ENCODE results near the gene COL3A1.

The COL3A1 gene

GRCh38 chr2:188978291-188979081, 4.3 kb downstream of the COL3A1 start:
- TF ChIP-seq, protein P1, sequence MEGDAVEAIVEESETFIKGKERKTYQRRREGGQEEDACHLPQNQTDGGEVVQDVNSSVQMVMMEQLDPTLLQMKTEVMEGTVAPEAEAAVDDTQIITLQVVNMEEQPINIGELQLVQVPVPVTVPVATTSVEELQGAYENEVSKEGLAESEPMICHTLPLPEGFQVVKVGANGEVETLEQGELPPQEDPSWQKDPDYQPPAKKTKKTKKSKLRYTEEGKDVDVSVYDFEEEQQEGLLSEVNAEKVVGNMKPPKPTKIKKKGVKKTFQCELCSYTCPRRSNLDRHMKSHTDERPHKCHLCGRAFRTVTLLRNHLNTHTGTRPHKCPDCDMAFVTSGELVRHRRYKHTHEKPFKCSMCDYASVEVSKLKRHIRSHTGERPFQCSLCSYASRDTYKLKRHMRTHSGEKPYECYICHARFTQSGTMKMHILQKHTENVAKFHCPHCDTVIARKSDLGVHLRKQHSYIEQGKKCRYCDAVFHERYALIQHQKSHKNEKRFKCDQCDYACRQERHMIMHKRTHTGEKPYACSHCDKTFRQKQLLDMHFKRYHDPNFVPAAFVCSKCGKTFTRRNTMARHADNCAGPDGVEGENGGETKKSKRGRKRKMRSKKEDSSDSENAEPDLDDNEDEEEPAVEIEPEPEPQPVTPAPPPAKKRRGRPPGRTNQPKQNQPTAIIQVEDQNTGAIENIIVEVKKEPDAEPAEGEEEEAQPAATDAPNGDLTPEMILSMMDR (IDR thresholded peaks at IDR 0.05; ENCODE audit: control insufficient read depth, insufficient read depth, low read depth, low read length, missing control alignments), result peak; percentile 47
- no peak for DNase-seq (ENCODE audit: low read depth)
- H3K4me3 ChIP-seq (ENCODE audit: control insufficient read depth, low read depth, low read length), result peak overlapping the region; percentile 3

DNA sequence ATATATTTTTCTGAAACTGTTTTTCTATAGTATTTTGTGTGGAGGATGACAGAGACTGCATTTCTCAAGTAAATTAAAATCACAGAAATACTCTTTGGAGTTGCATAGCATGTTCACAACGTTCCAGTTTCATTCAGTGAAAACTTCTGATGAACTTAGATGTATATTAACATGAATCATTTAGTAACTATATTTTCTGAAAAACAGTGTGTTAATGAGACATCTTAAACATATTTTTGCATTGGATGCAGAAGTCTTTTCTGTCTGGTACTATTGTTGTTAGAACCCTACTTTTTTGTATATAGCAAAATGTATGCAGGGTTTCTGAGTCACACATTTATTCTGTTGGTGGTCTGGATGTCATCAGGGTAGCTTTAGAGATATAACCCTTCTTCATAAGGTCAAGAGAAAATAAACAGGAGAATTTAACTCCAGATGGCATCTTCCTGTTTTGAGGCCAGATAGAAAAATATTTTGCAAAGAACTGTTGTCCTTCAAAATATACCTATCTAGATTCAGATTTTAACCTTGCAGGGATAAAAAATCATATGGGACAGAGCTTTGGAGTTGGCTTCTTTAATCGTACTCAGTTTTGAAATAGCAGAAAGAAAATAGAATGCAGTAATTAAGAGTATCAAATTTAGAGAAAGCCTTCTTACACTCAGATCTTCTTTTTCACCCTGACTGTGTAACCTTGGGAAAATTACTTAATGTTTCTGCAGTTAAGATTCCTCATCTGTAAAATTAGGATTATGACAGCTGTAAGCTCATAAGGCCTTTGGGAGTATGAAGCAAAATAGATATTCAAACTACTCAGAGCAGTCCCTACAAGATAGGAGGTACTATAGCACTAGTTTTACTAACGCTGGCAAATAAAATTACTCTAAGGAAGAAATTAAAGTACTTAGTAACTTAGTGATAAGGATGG, 5.3 kb downstream of the COL3A1 start:
- DNase-seq (ENCODE audit: low read depth), result no peak
- TF ChIP-seq, protein P1 (IDR thresholded peaks at IDR 0.05; ENCODE audit: control insufficient read depth, insufficient read depth, low read depth, low read length, missing control alignments), result no peak
- H3K4me3 ChIP-seq (ENCODE audit: control insufficient read depth, low read depth, low read length), result peak overlapping the region; percentile 3; the same call in 1 of the 2 replicates

GRCh38 chr2:188983427-188984064, 9.4 kb downstream of the COL3A1 start:
- DNase-seq (ENCODE audit: low read depth), result no peak
- TF ChIP-seq, protein P1 (IDR thresholded peaks at IDR 0.05; ENCODE audit: control insufficient read depth, insufficient read depth, low read depth, low read length, missing control alignments), result peak; percentile 53
- H3K4me3 ChIP-seq (ENCODE audit: control insufficient read depth, low read depth, low read length), result no peak overlapping the region

DNA sequence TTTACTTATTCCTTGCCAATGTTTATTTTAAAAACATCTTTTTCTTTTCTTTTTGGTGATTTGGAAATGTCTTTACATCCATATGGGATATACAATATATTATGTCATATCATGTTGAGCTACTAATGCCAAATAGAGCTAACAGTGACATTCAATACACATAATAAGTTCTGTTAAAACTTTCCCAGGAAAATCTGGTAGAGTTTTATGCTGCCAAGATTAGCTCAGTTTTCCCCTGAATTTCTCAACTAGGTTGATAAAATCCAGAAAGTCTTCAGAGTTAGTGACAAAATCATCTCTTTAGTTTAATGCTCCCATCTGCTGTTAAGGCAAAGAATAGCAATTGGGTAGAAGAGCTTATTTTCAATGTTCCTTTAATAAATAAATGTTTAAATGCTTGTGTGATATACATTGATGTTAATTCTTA, 9.9 kb downstream of the COL3A1 start:
- TF ChIP-seq, protein P1 (IDR thresholded peaks at IDR 0.05; ENCODE audit: control insufficient read depth, insufficient read depth, low read depth, low read length, missing control alignments), result peak; percentile 43
- no peak overlapping the region for H3K4me3 ChIP-seq (ENCODE audit: control insufficient read depth, low read depth, low read length)
- DNase-seq (ENCODE audit: low read depth), result no peak

DNA sequence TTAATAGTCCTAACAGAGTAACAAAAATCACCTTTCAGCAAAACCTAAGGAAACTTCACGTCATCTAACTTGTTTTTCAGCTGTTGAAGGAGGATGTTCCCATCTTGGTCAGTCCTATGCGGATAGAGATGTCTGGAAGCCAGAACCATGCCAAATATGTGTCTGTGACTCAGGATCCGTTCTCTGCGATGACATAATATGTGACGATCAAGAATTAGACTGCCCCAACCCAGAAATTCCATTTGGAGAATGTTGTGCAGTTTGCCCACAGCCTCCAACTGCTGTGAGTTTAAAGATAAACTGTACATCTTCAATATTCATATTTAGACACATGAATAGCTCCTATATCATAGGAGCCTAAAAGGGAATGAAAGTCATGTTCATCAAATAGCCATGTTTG, 10.5 kb downstream of the COL3A1 start:
- H3K4me3 ChIP-seq (ENCODE audit: control insufficient read depth, low read depth, low read length), result no peak overlapping the region
- TF ChIP-seq, protein P1 (IDR thresholded peaks at IDR 0.05; ENCODE audit: control insufficient read depth, insufficient read depth, low read depth, low read length, missing control alignments), result no peak
- DNase-seq (ENCODE audit: low read depth), result no peak

DNA sequence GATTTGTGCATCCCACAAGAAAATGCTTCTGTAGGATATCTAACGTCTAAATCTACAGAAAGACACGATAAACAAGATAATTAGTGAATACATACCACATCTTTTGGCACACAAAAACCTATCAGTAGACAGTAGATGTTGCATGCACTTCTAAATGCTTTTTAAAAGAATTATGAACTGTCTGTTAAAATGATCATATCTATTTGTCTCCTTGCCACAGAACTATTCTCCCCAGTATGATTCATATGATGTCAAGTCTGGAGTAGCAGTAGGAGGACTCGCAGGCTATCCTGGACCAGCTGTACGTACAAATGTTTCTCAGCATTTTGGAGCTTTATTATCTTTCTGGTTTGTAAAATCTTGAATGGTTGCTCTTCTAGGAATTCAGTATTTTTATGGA, 12.7 kb downstream of the COL3A1 start:
- TF ChIP-seq, protein P1 (IDR thresholded peaks at IDR 0.05; ENCODE audit: control insufficient read depth, insufficient read depth, low read depth, low read length, missing control alignments), result no peak
- DNase-seq (ENCODE audit: low read depth), result no peak
- no peak overlapping the region for H3K4me3 ChIP-seq (ENCODE audit: control insufficient read depth, low read depth, low read length)

Measured in AG09309 (cell line).